OCI-M1 (cell line): ENCODE data around the gene PLD6.

Experiments used
- DNase-seq: peaks from one replicate; lab custom pipeline; 2025; lab: John Stamatoyannopoulos, UW

The PLD6 gene

DNA sequence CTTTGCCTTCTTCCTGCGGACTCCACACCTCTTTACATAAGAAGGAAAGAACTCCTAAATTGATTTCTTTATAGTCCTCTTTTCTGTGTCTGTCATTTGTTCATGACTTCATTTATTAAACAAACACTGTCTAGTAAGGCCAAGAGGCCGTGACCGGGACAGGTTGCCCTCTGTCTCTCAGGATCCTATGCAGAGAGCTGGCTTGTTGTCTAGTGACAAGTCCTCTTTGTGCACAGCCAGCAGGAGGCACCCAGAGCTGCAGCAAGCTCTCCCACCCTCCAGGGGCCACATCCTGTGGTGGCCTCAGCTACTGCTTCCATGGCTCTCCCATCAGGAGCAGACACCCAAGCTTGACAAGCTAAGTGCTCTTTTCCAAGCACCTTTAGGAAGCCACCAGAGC is 50.6 kb downstream of the PLD6 start:
- DNase-seq: no peak

DNA sequence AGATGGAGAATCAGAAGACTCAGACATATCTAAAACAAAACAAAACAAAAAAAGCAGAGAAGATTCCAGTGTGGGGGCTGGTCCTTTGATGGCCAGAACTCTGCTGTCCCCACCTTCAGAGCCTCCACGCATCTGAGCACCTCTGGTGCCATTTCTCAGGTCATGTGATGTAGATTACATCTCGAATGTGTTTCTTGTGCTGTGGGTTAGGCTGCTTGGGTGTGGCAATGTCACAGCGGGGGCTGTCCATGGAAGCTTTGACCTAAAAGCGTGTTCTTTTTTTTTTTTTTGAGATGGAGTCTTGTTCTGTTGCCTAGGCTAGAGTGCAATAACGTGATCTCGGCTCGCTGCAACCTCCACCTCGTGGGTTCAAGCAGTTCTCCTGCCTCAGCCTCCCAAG is 51.2 kb downstream of the PLD6 start:
- DNase-seq: no peak

DNA sequence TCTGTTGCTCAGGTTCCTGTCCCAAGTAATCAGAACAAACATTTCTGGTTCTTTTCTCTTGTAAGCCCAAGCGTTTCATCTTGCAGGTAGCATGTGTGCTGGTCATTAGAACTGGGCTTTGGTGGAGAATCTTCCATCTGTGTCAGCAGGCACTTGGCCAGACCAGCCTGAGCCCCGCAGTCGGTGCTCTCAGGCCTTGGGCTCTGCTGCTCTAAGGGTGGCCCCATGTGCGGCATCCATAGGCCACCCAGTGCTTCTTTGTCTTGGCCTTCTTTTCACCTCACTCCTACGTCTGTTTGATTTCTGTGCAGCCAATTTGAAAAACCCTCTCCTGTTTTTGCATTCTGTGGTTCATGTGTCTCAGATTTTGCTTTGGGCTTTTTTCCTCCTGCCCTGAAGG is 51.6 kb downstream of the PLD6 start:
- no peak for DNase-seq

DNA sequence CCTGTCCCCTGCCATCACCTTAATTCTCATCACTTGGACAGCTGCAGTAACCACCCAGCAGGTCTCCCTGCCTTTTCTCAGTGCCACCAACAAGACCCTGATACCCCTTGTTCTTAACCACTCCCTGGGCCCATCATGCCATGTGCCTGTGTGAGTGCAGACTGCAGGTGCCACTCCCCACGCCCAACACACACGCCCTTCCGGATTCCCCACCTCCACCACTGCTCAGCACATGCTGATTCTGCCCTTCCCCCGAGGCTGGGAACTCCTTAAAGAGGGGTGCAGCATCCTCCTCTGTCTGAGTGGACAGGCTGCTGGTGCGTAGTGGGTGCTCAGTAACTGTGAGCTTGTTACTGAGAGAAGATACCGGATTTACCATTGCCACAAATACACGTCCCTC is 52.4 kb downstream of the PLD6 start:
- DNase-seq: no peak

DNA sequence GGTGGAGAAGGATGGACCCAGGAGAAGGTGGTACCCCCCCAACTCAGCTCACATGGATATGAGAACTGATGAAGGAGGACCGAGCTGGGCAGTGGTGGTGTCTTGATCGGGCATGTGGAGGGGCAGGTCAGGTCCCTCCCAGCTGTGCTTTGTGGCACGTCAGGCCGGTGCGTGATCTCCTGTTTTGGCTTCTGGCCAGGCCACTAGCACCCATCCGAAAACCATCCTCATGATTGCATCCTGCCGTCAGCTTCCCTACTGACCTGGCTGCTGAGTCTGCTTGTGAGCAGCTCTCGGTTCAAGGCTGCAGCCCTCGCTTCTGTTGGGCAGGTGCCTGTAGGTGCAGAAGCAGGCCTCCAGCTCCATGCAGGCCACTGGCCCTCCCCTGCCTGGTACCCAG is 53.1 kb downstream of the PLD6 start:
- no peak for DNase-seq

DNA sequence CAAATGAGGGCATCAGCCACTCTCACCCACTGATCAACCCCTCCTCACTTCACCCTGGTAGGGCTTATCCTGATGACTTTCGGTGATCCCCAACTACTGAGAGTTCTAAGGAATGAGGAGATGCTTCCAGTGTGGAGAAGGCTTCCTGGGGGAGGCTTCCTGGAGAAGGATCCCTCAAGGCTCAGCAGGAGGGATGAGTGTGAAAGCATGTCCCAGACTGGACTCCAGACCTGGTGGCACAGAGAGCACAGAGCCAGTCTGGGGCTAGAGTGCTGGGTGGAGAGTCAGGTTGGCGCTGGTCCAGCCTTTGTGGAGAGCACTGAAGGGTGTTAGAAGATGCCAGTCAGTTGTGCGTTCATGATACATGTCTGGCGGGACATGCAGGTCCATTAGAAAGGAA is 53.7 kb downstream of the PLD6 start:
- DNase-seq: no peak

DNA sequence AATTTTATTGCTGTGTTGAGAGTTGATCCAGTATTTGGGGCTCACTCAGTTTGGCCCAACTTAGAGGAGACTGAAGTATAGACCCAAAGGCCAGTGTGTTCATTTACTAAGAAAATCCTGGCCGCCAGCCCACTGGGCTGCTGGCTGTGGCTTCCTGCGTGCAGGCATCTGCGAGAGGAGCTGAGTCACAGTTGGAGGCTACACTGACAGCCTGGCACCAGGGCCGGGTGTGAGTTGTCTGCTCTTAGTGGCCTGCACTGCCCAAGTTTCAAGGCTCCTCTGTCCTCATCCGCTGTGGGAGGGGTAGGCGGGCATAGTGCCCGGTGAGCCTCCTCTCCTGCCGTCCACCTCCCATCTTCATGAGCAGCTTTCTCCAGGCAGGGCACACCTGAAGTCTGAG is 54.2 kb downstream of the PLD6 start:
- no peak for DNase-seq

DNA sequence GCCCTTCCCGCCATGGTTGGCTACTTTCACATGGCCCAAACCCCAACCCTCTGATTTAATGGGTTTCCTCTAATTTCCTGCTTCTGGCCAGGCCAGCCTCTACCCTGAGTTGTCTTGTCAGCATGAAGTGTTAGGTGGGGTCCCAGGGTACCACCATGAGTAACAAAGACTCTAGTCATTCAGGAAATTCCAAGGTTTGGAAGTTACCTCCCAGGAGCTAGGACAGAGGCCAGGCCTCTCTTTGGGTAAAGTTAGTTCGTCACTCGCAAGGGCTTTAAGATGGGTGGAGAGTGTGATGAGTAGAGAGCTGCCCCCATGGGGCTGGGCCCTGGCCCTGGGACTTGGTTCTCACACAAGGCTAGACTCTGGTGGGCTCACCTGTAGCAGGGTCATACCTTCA is 54.6 kb downstream of the PLD6 start:
- no peak for DNase-seq

DNA sequence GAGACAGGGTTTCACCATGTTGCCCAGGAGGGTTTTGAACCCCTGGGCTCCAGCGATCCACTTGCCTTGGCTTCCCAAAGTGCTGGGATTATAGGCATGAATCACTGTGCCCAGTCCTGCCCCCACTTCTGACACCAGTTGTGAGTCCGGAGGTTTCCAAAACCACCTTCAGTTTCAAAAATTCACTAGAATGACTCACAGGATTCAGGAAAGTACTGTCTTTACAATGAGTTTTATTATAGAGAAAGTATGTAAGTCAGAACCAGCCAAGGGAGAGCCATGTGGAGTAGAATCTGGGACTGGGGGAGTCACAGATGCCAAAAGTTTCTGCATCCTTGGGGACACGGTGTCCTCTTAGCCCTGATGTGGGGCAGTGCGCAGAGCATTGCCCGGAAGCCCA is 55.1 kb downstream of the PLD6 start:
- DNase-seq: no peak
